Activated CD8-positive, alpha-beta memory T cell treated with anti-CD3 and anti-CD28 coated beads for 24 hours (primary cell): Measurements from ENCODE around the gene AMMECR1.
"Not testable (repeated sequence)": the region's sequence is repeated elsewhere in the genome, so short reads cannot be mapped to it uniquely, and the experiment has no call there.

Experiments used
- DNase-seq: peaks from one replicate; pipeline ENCODE4 v3.0.0-alpha.2; 2020

Gene AMMECR1

DNA sequence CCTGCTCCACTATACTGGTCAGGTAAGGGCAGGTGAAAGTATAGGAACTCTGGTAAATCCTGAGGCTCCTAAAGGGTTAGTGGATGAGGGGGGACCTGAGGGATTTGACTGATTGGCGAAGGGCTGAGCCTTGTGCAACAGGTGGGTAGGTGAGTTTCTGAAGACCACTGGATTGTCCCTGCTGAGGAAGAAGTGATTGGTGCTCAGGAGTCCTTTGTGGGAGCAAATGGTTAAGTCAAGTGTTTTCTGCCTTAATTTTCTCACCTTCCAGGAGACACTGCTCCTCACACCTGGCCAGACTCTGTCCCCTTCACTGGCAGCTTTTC is 156.6 kb downstream of the AMMECR1 start:
- no peak for DNase-seq

DNA sequence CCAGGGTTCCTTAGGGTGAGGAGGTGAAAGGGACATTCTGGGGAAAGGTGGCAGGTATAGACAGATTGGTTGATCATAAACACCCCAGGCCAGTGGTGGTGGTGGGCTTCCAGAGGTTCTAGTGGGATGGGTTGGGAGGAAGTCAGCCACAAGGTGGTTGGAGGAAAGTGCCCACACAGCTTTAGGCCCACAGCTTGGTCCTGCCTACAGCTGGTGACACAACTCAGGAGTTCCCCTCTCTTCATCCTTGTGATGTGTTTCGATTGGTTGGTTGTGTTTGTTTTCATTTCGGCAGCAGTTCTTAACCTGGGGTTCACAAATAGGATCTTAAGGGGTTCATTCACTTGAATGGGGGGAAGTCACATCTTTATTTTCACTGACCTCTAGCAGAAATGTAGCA is 158.0 kb downstream of the AMMECR1 start:
- no peak for DNase-seq

GRCh38 chrX:110159235-110159634 is 158.7 kb downstream of the AMMECR1 start:
- DNase-seq = no peak

DNA sequence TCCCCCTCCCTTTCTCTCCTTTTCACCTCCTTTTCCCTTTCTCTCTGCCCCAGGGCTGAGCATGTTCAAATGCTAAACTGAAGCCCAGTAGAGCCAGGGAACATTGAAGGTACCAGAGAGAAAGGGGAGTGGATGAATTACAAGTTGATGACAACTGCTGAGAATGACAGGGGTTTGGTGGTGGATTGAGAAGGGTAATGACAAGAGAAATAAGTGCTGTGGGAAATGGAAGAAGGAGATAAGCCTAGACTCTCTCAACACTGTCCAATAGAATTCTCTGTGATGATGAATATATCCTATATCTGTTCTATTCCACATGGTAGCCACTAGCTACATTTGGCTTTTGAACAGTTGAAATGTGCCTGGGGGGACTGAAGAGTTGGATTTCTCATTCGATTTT is 160.4 kb downstream of the AMMECR1 start:
- no peak for DNase-seq

GRCh38 chrX:110156167-110156754 is 161.6 kb downstream of the AMMECR1 start:
- no peak for DNase-seq

GRCh38 chrX:110155759-110156158 is 162.1 kb downstream of the AMMECR1 start:
- DNase-seq = no peak

GRCh38 chrX:110154328-110154727 is 163.6 kb downstream of the AMMECR1 start:
- not testable (repeated sequence) for DNase-seq

DNA sequence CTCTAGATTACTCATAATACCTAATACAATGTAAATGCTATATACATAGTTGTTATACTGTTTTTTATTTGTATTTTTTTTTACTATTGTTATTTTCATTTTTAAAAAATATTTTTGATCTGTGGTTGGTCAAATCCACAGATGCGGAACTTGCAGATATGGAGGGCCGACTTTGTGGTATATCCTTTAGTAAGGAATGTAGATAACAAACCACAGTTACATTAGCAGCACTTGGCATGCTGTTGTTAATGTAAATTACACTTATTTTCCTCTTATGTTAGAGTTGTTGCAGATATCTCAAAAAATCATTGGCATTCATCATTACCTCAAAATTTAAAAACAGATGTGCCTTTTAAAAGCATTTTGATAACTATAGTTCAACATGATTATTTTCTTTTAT is 164.0 kb downstream of the AMMECR1 start:
- DNase-seq = no peak

- DNase-seq = no peak
Measured at GRCh38 chrX:110153244-110153643, 164.6 kb downstream of the AMMECR1 start.

GRCh38 chrX:110146521-110146920 is 171.4 kb downstream of the AMMECR1 start:
- DNase-seq = peak; percentile 60

DNA sequence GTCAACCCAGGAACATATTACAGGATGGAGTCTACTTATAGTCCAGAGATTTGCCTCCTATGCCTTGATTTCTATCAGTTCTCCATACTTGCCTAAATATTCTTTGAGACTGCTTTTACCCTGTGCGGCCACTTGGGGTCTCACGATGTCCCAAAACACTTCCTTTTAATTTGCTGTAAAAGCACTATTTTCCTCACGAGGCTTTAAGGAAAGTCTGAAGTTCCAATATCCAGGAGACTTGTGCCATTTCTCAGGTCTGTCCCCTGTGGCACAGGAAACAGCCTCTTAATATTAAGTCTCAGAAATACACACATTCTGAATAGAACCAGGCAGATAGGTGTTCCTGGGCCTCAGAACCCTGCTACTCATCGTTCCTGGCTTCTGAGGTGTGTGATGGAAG is 172.0 kb downstream of the AMMECR1 start:
- DNase-seq = peak; percentile 60

- no peak for DNase-seq
Measured at GRCh38 chrX:110145311-110145710, 172.6 kb downstream of the AMMECR1 start.
